Liver (tissue), 9 donors: ENCODE measurements around the gene SMIM1. TPM values are rescaled to one million over a fixed set of nuclear protein-coding genes. Genes with fewer than 3 reads are reported as not detected.

ENCODE experiments used
- DNase-seq: peaks from one replicate; pipeline ENCODE4 v3.0.0-alpha.2; 2017; ENCODE audit warnings: low spot score
- H3K27ac ChIP-seq, 2 donors: one replicate each; pipeline ENCODE4 v1.7.0; 2013; ENCODE audit warnings: inconsistent platforms in 2 of 2, low read length in 2 of 2, control low read depth in 1 of 2, low read depth in 1 of 2, mild to moderate bottlenecking in 1 of 2
- H3K27me3 ChIP-seq, 4 donors: one replicate each; pipeline versions ENCODE4 v1.6.1 to v1.7.0; 2013; ENCODE audit warnings: low read length in 3 of 4, inconsistent platforms in 1 of 4, mild to moderate bottlenecking in 1 of 4, moderate library complexity in 1 of 4; ENCODE audit not compliant: control insufficient read depth in 4 of 4, insufficient read depth in 4 of 4
- H3K36me3 ChIP-seq, 4 donors: one replicate each; pipeline versions ENCODE4 v1.6.1 to v1.7.0; 2013; ENCODE audit warnings: low read length in 3 of 4, mild to moderate bottlenecking in 3 of 4, low read depth in 1 of 4, moderate library complexity in 1 of 4; ENCODE audit not compliant: control insufficient read depth in 4 of 4, insufficient read depth in 3 of 4
- H3K4me1 ChIP-seq, 4 donors: one replicate each; pipeline versions ENCODE4 v1.6.1 to v1.7.0; 2013; ENCODE audit warnings: low read length in 3 of 4, mild to moderate bottlenecking in 3 of 4, moderate library complexity in 1 of 4; ENCODE audit not compliant: control insufficient read depth in 4 of 4, insufficient read depth in 4 of 4
- H3K4me3 ChIP-seq, 3 donors: one replicate each; pipeline versions ENCODE4 v1.6.1 to v1.7.0; 2013; ENCODE audit warnings: low read length in 3 of 3, control low read depth in 1 of 3, low read depth in 1 of 3, mild to moderate bottlenecking in 1 of 3
- H3K9ac ChIP-seq, 2 donors: one replicate each; pipeline ENCODE4 v1.7.0; 2013; ENCODE audit warnings: low read length in 2 of 2, mild to moderate bottlenecking in 2 of 2, moderate library complexity in 2 of 2, control low read depth in 1 of 2, low read depth in 1 of 2
- H3K9me3 ChIP-seq, 4 donors: one replicate each; pipeline versions ENCODE4 v1.6.1 to v1.7.0; 2013; ENCODE audit warnings: low read length in 3 of 4; ENCODE audit not compliant: control insufficient read depth in 4 of 4
- ATF3 ChIP-seq: IDR thresholded peaks from 2 replicates; pipeline ENCODE4 v1.6.1; 2016; ENCODE audit warnings: antibody characterized with exemption
- EGR1 ChIP-seq, 2 donors: IDR thresholded peaks; 2 replicates each; pipeline ENCODE4 v1.6.1; 2016 to 2018; ENCODE audit warnings: antibody characterized with exemption in 2 of 2, low read depth in 2 of 2
- FOXA1 ChIP-seq: IDR thresholded peaks from 2 replicates; pipeline ENCODE4 v1.6.1; 2016; ENCODE audit warnings: antibody characterized with exemption
- FOXA2 ChIP-seq: IDR thresholded peaks from 2 replicates; pipeline ENCODE4 v1.6.1; 2016; ENCODE audit warnings: antibody characterized with exemption
- GABPA ChIP-seq, 2 donors: IDR thresholded peaks in 1 of 2; conservative IDR thresholded peaks in 1 of 2; 2 replicates each; pipeline ENCODE4 v1.6.1; 2016; ENCODE audit warnings: antibody characterized with exemption in 2 of 2, mild to moderate bottlenecking in 1 of 2, moderate library complexity in 1 of 2
- HNF4A ChIP-seq, 2 donors: conservative IDR thresholded peaks; 2 replicates each; pipeline ENCODE4 v1.6.1; 2016; ENCODE audit warnings: antibody characterized with exemption in 2 of 2, mild to moderate bottlenecking in 2 of 2
- HNF4G ChIP-seq: IDR thresholded peaks from 2 replicates; pipeline ENCODE4 v1.6.1; 2016; ENCODE audit warnings: antibody characterized with exemption
- JUND ChIP-seq, 2 donors: IDR thresholded peaks; 2 replicates each; pipeline ENCODE4 v1.6.1; 2016; ENCODE audit warnings: antibody characterized with exemption in 2 of 2
- MAX ChIP-seq: IDR thresholded peaks from 2 replicates; pipeline ENCODE4 v1.6.1; 2016; ENCODE audit warnings: antibody characterized with exemption
- NR2F2 ChIP-seq: IDR thresholded peaks from 2 replicates; pipeline ENCODE4 v1.6.1; 2016; ENCODE audit warnings: antibody characterized with exemption
- RAD21 ChIP-seq, 2 donors: IDR thresholded peaks; 2 replicates each; pipeline ENCODE4 v1.6.1; 2016; ENCODE audit warnings: antibody characterized with exemption in 2 of 2, mild to moderate bottlenecking in 2 of 2
- RXRA ChIP-seq, 2 donors: IDR thresholded peaks; 2 replicates each; pipeline ENCODE4 v1.6.1; 2017 to 2018; ENCODE audit warnings: antibody characterized with exemption in 2 of 2, mild to moderate bottlenecking in 1 of 2
- SP1 ChIP-seq: IDR thresholded peaks from 2 replicates; pipeline ENCODE4 v1.6.1; 2018; ENCODE audit warnings: antibody characterized with exemption, mild to moderate bottlenecking
- TAF1 ChIP-seq: conservative IDR thresholded peaks from 2 replicates; pipeline ENCODE4 v1.6.1; 2016; ENCODE audit warnings: antibody characterized with exemption, mild to moderate bottlenecking
- YY1 ChIP-seq: IDR thresholded peaks from 2 replicates; pipeline ENCODE4 v1.6.1; 2016; ENCODE audit warnings: antibody characterized with exemption, mild to moderate bottlenecking
- WGBS: extraction: QIAGEN DNeasy Blood & Tissue Kit; methylation state at CpG from one replicate; pipeline ENCODE4 v1.1.7; 2013; 5-methylcytosine and 5-hydroxymethylcytosine counted together
- polyA plus RNA-seq, 2 donors: library from polyadenylated mRNA; stranded (reverse) in 1 of 2; unstranded in 1 of 2; fragments of 200-250 nt in 1 of 2; fragments of >200 nt in 1 of 2; fragmentation: Nextera tagmentation in 1 of 2; extraction: Ambion mirVana in 1 of 2; gene quantifications; one replicate each; pipeline versions ENCODE4 v1.2.1 to v1.2.3, GENCODE V29; 2013 to 2015
- total RNA-seq, 2 donors: library from RNA; depleted of rRNA; stranded (reverse); fragments of >200 nt; gene quantifications; one replicate each; pipeline ENCODE4 v1.2.3, GENCODE V29; 2014
- TF ChIP-seq, protein P1 (sequence below): IDR thresholded peaks from 2 replicates; pipeline ENCODE4 v1.6.1; 2016; ENCODE audit warnings: antibody characterized with exemption
- TF ChIP-seq, protein P2 (sequence below): IDR thresholded peaks from 2 replicates; pipeline ENCODE4 v1.6.1; 2016; ENCODE audit warnings: antibody characterized with exemption, mild to moderate bottlenecking
- TF ChIP-seq, protein P3 (sequence below): fragments of 150-350 bp; IDR thresholded peaks from 2 replicates; pipeline ENCODE4 v1.5.1; 2017; ENCODE audit warnings: improper control_type of control experiment, low read depth, low read length; ENCODE audit not compliant: missing input control
- donor health status: healthy.
- donor health status: healthy.
- donor health status: healthy.
- donor health status: healthy.
- donor health status: healthy.

Gene SMIM1
- total and polyA plus RNA-seq, 4 donors = 1.8 to 82.9 (median 10.3) TPM

- H3K27ac ChIP-seq = no peak overlapping the region
- H3K27me3 ChIP-seq = no peaks in the 10 kb centered on the region
- no peaks in the 10 kb centered on the region for H3K9me3 ChIP-seq
- 90% methylated on average over 4 of the region's 4 CpGs for WGBS
- peaks cover 0 to 18% (median 4%) of the 10 kb centered on the region in 4 donors for H3K36me3 ChIP-seq
- TF ChIP-seq RXRA (IDR thresholded peaks at IDR 0.05) (no peak), FOXA1 (no peak), ATF3 (no peak), EGR1 (IDR thresholded peaks at IDR 0.05; ENCODE audit: low read depth in 2 of 2) (no peak), GABPA (IDR thresholded peaks at IDR 0.05 in 1 of 2, conservative IDR thresholded peaks at IDR 0.05 in 1 of 2) (no peak), HNF4A (conservative IDR thresholded peaks at IDR 0.05) (no peak), RAD21 (IDR thresholded peaks at IDR 0.05) (no peak), HNF4G (no peak), FOXA2 (no peak), JUND (IDR thresholded peaks at IDR 0.05) (no peak), YY1 (no peak)
- H3K4me3 ChIP-seq = no peak overlapping the region
- DNase-seq = no peak
- H3K9ac ChIP-seq = no peak overlapping the region
- H3K4me1 ChIP-seq = peaks cover 8 to 37% (median 19%) of the 10 kb centered on the region in 4 donors
These were observed 29.1 kb upstream of the SMIM1 start for GRCh38 chr1:3743421-3743820.

DNA sequence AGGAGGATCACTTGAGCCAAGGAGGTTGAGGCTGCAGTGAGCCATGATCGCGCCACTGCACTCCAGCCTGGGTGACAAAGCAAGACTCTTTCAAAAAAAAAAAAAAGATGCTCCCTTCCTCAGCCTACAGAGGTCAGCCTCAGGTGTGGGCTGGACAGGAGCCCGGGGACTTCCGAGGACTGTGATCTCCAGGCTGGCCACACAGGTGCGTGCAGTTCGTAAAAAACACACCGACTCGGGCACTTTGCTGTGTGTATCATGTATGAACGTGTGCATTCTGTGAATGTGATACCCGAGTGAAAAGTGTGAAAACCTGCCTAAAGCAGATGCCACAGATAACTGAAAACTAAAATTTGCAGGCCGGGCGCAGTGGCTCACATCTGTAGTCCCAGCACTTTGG, 28.7 kb upstream of the SMIM1 start:
- Histone ChIP-seq H3K9ac (no peak overlapping the region), H3K9me3 (no peaks in the 10 kb centered on the region), H3K27ac (no peak overlapping the region), H3K36me3 (peaks cover 0 to 14% (median 4%) of the 10 kb centered on the region in 4 donors), H3K4me3 (no peak overlapping the region), H3K27me3 (no peaks in the 10 kb centered on the region), H3K4me1 (peaks cover 8 to 37% (median 19%) of the 10 kb centered on the region in 4 donors)
- TF ChIP-seq JUND (IDR thresholded peaks at IDR 0.05) (no peak), TAF1 (no peak), HNF4A (conservative IDR thresholded peaks at IDR 0.05) (no peak), GABPA (IDR thresholded peaks at IDR 0.05 in 1 of 2, conservative IDR thresholded peaks at IDR 0.05 in 1 of 2) (no peak), RXRA (IDR thresholded peaks at IDR 0.05) (no peak), EGR1 (IDR thresholded peaks at IDR 0.05; ENCODE audit: low read depth in 2 of 2) (no peak), ATF3 (no peak), MAX (no peak), FOXA1 (no peak), FOXA2 (no peak), YY1 (no peak), SP1 (no peak), NR2F2 (no peak), RAD21 (IDR thresholded peaks at IDR 0.05) (no peak), HNF4G (no peak)
- TF ChIP-seq, protein P1, sequence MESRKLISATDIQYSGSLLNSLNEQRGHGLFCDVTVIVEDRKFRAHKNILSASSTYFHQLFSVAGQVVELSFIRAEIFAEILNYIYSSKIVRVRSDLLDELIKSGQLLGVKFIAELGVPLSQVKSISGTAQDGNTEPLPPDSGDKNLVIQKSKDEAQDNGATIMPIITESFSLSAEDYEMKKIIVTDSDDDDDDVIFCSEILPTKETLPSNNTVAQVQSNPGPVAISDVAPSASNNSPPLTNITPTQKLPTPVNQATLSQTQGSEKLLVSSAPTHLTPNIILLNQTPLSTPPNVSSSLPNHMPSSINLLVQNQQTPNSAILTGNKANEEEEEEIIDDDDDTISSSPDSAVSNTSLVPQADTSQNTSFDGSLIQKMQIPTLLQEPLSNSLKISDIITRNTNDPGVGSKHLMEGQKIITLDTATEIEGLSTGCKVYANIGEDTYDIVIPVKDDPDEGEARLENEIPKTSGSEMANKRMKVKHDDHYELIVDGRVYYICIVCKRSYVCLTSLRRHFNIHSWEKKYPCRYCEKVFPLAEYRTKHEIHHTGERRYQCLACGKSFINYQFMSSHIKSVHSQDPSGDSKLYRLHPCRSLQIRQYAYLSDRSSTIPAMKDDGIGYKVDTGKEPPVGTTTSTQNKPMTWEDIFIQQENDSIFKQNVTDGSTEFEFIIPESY = no peak
- TF ChIP-seq, protein P2, sequence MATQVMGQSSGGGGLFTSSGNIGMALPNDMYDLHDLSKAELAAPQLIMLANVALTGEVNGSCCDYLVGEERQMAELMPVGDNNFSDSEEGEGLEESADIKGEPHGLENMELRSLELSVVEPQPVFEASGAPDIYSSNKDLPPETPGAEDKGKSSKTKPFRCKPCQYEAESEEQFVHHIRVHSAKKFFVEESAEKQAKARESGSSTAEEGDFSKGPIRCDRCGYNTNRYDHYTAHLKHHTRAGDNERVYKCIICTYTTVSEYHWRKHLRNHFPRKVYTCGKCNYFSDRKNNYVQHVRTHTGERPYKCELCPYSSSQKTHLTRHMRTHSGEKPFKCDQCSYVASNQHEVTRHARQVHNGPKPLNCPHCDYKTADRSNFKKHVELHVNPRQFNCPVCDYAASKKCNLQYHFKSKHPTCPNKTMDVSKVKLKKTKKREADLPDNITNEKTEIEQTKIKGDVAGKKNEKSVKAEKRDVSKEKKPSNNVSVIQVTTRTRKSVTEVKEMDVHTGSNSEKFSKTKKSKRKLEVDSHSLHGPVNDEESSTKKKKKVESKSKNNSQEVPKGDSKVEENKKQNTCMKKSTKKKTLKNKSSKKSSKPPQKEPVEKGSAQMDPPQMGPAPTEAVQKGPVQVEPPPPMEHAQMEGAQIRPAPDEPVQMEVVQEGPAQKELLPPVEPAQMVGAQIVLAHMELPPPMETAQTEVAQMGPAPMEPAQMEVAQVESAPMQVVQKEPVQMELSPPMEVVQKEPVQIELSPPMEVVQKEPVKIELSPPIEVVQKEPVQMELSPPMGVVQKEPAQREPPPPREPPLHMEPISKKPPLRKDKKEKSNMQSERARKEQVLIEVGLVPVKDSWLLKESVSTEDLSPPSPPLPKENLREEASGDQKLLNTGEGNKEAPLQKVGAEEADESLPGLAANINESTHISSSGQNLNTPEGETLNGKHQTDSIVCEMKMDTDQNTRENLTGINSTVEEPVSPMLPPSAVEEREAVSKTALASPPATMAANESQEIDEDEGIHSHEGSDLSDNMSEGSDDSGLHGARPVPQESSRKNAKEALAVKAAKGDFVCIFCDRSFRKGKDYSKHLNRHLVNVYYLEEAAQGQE = no peak
- TF ChIP-seq, protein P3, sequence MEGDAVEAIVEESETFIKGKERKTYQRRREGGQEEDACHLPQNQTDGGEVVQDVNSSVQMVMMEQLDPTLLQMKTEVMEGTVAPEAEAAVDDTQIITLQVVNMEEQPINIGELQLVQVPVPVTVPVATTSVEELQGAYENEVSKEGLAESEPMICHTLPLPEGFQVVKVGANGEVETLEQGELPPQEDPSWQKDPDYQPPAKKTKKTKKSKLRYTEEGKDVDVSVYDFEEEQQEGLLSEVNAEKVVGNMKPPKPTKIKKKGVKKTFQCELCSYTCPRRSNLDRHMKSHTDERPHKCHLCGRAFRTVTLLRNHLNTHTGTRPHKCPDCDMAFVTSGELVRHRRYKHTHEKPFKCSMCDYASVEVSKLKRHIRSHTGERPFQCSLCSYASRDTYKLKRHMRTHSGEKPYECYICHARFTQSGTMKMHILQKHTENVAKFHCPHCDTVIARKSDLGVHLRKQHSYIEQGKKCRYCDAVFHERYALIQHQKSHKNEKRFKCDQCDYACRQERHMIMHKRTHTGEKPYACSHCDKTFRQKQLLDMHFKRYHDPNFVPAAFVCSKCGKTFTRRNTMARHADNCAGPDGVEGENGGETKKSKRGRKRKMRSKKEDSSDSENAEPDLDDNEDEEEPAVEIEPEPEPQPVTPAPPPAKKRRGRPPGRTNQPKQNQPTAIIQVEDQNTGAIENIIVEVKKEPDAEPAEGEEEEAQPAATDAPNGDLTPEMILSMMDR = no peak
- WGBS = 97% methylated on average over 12 of the region's 12 CpGs
- DNase-seq = no peak
